ENCODE measurements around the gene RIPPLY3. TPM values are rescaled to one million over a fixed set of nuclear protein-coding genes. Genes with fewer than 3 reads are reported as not detected.

RIPPLY3 gene
- total and polyA plus RNA-seq, 2 donors (not counting 1 experiment from before 2014, with no cell fraction given) = not detected

DNA sequence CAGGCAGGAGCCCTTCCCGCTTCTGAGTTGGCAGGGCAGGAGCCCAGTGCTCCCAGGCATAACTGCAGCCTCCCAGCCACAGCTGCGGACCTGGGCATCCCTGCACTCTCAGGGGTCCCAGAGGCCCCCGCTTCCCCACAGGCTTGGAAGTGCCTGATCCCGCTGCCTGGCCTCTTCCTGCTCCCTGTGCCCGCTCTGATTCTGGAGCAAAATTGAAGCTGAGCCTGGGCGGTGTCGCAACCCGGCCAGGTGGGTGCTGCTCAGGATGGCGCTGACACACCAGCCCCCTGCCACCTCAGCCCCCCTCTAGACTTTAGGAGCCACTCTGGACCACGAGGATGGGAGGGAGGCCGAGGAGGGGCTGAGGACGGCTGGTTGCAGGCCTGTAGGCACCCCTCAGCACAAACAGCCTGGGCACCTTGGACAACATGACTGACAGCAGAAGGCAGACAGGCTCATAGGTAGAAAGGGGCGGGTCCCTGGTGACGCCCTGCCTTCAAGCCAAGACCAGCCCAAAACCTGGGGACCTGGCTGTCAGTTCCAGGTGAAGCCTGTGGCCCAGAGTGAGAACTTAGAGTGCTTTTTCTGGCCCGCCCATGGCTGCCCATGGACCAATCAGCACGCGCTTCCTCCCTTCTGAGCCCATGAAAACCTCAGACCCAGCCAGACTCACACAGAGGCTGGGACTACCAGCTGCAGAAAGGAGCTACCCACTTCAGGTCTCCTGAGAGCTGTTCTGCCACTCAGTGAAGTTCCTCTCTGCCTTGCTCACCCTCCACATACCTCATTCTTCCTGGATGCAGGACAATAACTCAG is 47.3 kb upstream of the RIPPLY3 start:
- Mint-ChIP-seq H3K27me3 (no peaks in the 10 kb centered on the region), H3K9me3 (ENCODE audit: insufficient read depth) (no peaks in the 10 kb centered on the region), H3K27ac (no peak overlapping the region), H3K4me1 (no peaks in the 10 kb centered on the region), H3K4me3 (no peak overlapping the region)
- POLR2A ChIA-PET = no interaction called here
- Histone ChIP-seq H3K9ac (ENCODE audit: low read length) (no peak overlapping the region), H3K9me3 (ENCODE audit: control extremely low read depth in 1 of 3, control insufficient read depth in 2 of 3, insufficient read depth in 1 of 3, low read length in 2 of 3) (peaks cover 0 to 5% (median 0%) of the 10 kb centered on the region in 3 donors), H3K79me2 (ENCODE audit: control insufficient read depth, insufficient read depth, low read length) (no peaks in the 10 kb centered on the region), H3K4me3 (ENCODE audit: control extremely low read depth in 1 of 5, extremely low read depth in 1 of 5, insufficient read depth in 1 of 5, low read depth in 2 of 5, low read length in 4 of 5) (no peak overlapping the region), H2AFZ (ENCODE audit: insufficient read depth, low read depth, low read length, poor library complexity, severe bottlenecking) (no peak overlapping the region), H3K4me2 (replicated peaks; ENCODE audit: low read depth, low read length, poor library complexity, severe bottlenecking) (no peak overlapping the region), H3K27ac (ENCODE audit: low read length in 2 of 2) (no peak overlapping the region), H3K4me1 (ENCODE audit: control insufficient read depth in 2 of 2, insufficient read depth in 2 of 2, low read length in 2 of 2) (no peaks in the 10 kb centered on the region), H3K36me3 (replicated peaks in 1 of 2; ENCODE audit: control extremely low read depth in 1 of 2, control insufficient read depth in 1 of 2, extremely low read depth in 1 of 2, insufficient read depth in 2 of 2, low read length in 1 of 2) (peaks cover 0 to 3% of the 10 kb centered on the region in 2 experiments), H3K27me3 (replicated peaks in 1 of 4; ENCODE audit: control extremely low read depth in 1 of 4, control insufficient read depth in 3 of 4, insufficient read depth in 4 of 4, low read length in 3 of 4) (no peaks in the 10 kb centered on the region), H4K20me1 (ENCODE audit: control insufficient read depth, insufficient read depth, low read length, poor library complexity, severe bottlenecking) (no peaks in the 10 kb centered on the region)
- no peak for DNase-seq
- no peak for ATAC-seq (ENCODE audit: low read depth)
- TF ChIP-seq, protein P1, sequence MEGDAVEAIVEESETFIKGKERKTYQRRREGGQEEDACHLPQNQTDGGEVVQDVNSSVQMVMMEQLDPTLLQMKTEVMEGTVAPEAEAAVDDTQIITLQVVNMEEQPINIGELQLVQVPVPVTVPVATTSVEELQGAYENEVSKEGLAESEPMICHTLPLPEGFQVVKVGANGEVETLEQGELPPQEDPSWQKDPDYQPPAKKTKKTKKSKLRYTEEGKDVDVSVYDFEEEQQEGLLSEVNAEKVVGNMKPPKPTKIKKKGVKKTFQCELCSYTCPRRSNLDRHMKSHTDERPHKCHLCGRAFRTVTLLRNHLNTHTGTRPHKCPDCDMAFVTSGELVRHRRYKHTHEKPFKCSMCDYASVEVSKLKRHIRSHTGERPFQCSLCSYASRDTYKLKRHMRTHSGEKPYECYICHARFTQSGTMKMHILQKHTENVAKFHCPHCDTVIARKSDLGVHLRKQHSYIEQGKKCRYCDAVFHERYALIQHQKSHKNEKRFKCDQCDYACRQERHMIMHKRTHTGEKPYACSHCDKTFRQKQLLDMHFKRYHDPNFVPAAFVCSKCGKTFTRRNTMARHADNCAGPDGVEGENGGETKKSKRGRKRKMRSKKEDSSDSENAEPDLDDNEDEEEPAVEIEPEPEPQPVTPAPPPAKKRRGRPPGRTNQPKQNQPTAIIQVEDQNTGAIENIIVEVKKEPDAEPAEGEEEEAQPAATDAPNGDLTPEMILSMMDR (IDR thresholded peaks at IDR 0.05) = no peak
- no peak for TF ChIP-seq EZH2 (IDR thresholded peaks at IDR 0.05; ENCODE audit: borderline replicate concordance, insufficient read depth, low read depth, low read length, poor library complexity, severe bottlenecking)
- WGBS (ENCODE audit: insufficient coverage) = 94% methylated on average over 16 of the region's 17 CpGs
- CTCF ChIA-PET = no interaction called here
- intact Hi-C loops (cut with micrococcal nuclease) = no loop called here

DNA sequence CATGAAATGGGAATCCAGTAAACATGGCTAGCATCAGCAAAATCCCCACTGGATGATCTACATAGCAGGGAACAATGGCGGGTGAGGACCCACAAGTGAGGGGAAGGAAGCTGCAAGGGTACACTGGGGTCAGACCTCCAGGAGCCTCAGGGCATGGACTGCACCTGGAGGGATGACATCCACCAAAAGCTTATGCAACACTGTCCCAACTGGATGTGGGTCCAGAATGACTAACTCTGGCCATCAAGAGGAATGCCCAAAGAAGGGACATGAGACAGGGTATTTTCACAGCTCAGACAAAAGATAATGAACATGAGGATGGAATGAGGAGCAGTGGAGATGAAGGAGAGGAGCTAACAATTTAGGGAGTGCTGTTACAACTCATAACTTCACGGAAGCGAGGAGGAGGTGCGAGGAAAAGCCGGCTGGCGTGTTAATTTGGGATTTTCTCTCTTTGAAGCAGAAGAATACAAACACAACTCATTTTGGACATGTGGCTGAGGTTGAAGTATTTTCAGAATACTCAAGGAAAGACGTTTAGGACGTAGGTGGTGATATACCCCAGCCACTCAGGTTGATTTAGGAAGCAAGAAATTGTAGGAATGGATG is 45.7 kb upstream of the RIPPLY3 start:
- POLR2A ChIA-PET = no interaction called here
- Mint-ChIP-seq H3K4me3 (no peak overlapping the region), H3K9me3 (ENCODE audit: insufficient read depth) (no peaks in the 10 kb centered on the region), H3K4me1 (peaks cover 15% of the 10 kb centered on the region), H3K27ac (no peak overlapping the region), H3K27me3 (no peaks in the 10 kb centered on the region)
- no peak overlapping the region for H3K9ac ChIP-seq (ENCODE audit: low read length)
- CTCF ChIA-PET = no interaction called here
- intact Hi-C loops (cut with micrococcal nuclease) = no loop called here
- DNase-seq = no peak
- ATAC-seq (ENCODE audit: low read depth) = no peak
- H3K27ac ChIP-seq (ENCODE audit: low read length in 2 of 2) = no peak overlapping the region
- H3K79me2 ChIP-seq (ENCODE audit: control insufficient read depth, insufficient read depth, low read length) = no peaks in the 10 kb centered on the region
- H3K4me3 ChIP-seq (ENCODE audit: control extremely low read depth in 1 of 5, extremely low read depth in 1 of 5, insufficient read depth in 1 of 5, low read depth in 2 of 5, low read length in 4 of 5) = no peak overlapping the region
- TF ChIP-seq, protein P1 (IDR thresholded peaks at IDR 0.05) = no peak
- no peak for TF ChIP-seq EZH2 (IDR thresholded peaks at IDR 0.05; ENCODE audit: borderline replicate concordance, insufficient read depth, low read depth, low read length, poor library complexity, severe bottlenecking)
- peaks cover 9 to 11% of the 10 kb centered on the region in 2 donors for H3K4me1 ChIP-seq (ENCODE audit: control insufficient read depth in 2 of 2, insufficient read depth in 2 of 2, low read length in 2 of 2)
- H3K27me3 ChIP-seq (replicated peaks in 1 of 4; ENCODE audit: control extremely low read depth in 1 of 4, control insufficient read depth in 3 of 4, insufficient read depth in 4 of 4, low read length in 3 of 4) = no peaks in the 10 kb centered on the region
- 93% methylated on average over 3 of the region's 8 CpGs for WGBS (ENCODE audit: insufficient coverage)
- H2AFZ ChIP-seq (ENCODE audit: insufficient read depth, low read depth, low read length, poor library complexity, severe bottlenecking) = no peak overlapping the region
- peaks cover 0 to 3% of the 10 kb centered on the region in 2 experiments for H3K36me3 ChIP-seq (replicated peaks in 1 of 2; ENCODE audit: control extremely low read depth in 1 of 2, control insufficient read depth in 1 of 2, extremely low read depth in 1 of 2, insufficient read depth in 2 of 2, low read length in 1 of 2)
- no peak overlapping the region for H3K4me2 ChIP-seq (replicated peaks; ENCODE audit: low read depth, low read length, poor library complexity, severe bottlenecking)
- H3K9me3 ChIP-seq (ENCODE audit: control extremely low read depth in 1 of 3, control insufficient read depth in 2 of 3, insufficient read depth in 1 of 3, low read length in 2 of 3) = peaks cover 0 to 5% (median 0%) of the 10 kb centered on the region in 3 donors
- H4K20me1 ChIP-seq (ENCODE audit: control insufficient read depth, insufficient read depth, low read length, poor library complexity, severe bottlenecking) = no peaks in the 10 kb centered on the region
